Panc1 (cell line): Measurements from ENCODE around the gene FRY. TPM values are rescaled to one million over a fixed set of nuclear protein-coding genes. Genes with fewer than 3 reads are reported as not detected.

Experiments used
- ATAC-seq: fragments of 200-7000 bp; cut with Tn5 transposase; 2 replicates; pipeline ENCODE4 v1.9.1; 2020; ENCODE audit warnings: mild to moderate bottlenecking, moderate library complexity
- BruUV-seq: library from RNA; stranded (reverse); fragments of 400-500 nt; replicated peaks from 2 replicates; lab custom pipeline; 2021; lab: Mats Ljungman, UMichigan
- CTCF ChIA-PET: fragments of 300-600 bp; sonication (Branson Sonifier 250); formaldehyde crosslinking; loops from one replicate; lab custom pipeline; 2022; ENCODE audit warnings: antibody characterized with exemption; lab: Charles Lee
- POLR2A ChIA-PET: fragments of 300-600 bp; sonication (Branson Sonifier 250); formaldehyde crosslinking; loops from one replicate; lab custom pipeline; 2022; ENCODE audit warnings: antibody characterized with exemption; lab: Charles Lee
- DNase-seq: peaks from one replicate; pipeline ENCODE4 v3.0.0-alpha.2; 2010; ENCODE audit warnings: low read depth, low spot score
- H3K27ac ChIP-seq: 2 replicates; pipeline ENCODE4 v1.5.1; 2011; ENCODE audit warnings: mild to moderate bottlenecking, low read length, inconsistent platforms
- H3K27me3 ChIP-seq: fragments of 200-500 bp; sonication (Bioruptor generic); 2 replicates; pipeline ENCODE4 v1.6.0; 2014; ENCODE audit warnings: low read length, inconsistent platforms; ENCODE audit not compliant: control insufficient read depth, insufficient read depth
- H3K36me3 ChIP-seq: fragments of 200-500 bp; sonication (Bioruptor generic); 2 replicates; pipeline ENCODE4 v1.5.1; 2014; ENCODE audit warnings: inconsistent platforms, mild to moderate bottlenecking, low read length, moderate library complexity; ENCODE audit not compliant: control insufficient read depth, insufficient read depth
- H3K4me1 ChIP-seq: 2 replicates; pipeline ENCODE4 v1.5.1; 2011; ENCODE audit warnings: inconsistent platforms, mild to moderate bottlenecking, low read length, moderate library complexity; ENCODE audit not compliant: control insufficient read depth, insufficient read depth
- H3K4me3 ChIP-seq, 2 experiments: 2 replicates each; pipeline ENCODE4 v1.5.1; 2011 to 2012; ENCODE audit warnings: low read depth in 2 of 2, low read length in 2 of 2, mild to moderate bottlenecking in 2 of 2, inconsistent platforms in 1 of 2, moderate library complexity in 1 of 2
- H3K9me3 ChIP-seq: fragments of 200-500 bp; sonication (Bioruptor generic); 2 replicates; pipeline ENCODE4 v1.5.1; 2014; ENCODE audit warnings: low read depth, mild to moderate bottlenecking, inconsistent platforms, low read length, moderate library complexity; ENCODE audit not compliant: control insufficient read depth, insufficient read depth
- POLR2AphosphoS5 ChIP-seq: IDR thresholded peaks from 2 replicates; pipeline ENCODE4 v1.6.1; 2012; ENCODE audit warnings: mild to moderate bottlenecking, low read depth, low read length, moderate library complexity
- SIN3A ChIP-seq: IDR thresholded peaks from 2 replicates; pipeline ENCODE4 v1.6.1; 2012; ENCODE audit warnings: low read depth, mild to moderate bottlenecking, low read length, moderate library complexity, borderline replicate concordance; ENCODE audit not compliant: insufficient read depth
- TCF7L2 ChIP-seq: IDR thresholded peaks from 2 replicates; pipeline ENCODE4 v1.6.1; 2011; ENCODE audit warnings: mild to moderate bottlenecking, low read depth, low read length, inconsistent platforms
- in situ Hi-C: cut with HindIII; loops from 2 replicates; pipeline ENCODE4 v1.10.0; 2016; ENCODE audit warnings: low sequenced_read_pairs, low pct_unique_long_range_greater_than_20kb
- intact Hi-C: fragments of 100-400 bp; cut with micrococcal nuclease; formaldehyde crosslinking; loops from one replicate; pipeline ENCODE4 v1.10.0; 2022; ENCODE audit not compliant: unreplicated experiment
- total RNA-seq: library from RNA; stranded (reverse); gene quantifications from one replicate; pipeline ENCODE4 v1.2.1, GENCODE V29; 2021; ENCODE audit not compliant: unreplicated experiment
- TF ChIP-seq, protein P1 (sequence below), 2 experiments: IDR thresholded peaks; 2 replicates each; pipeline ENCODE4 v1.6.1; 2011 to 2012; ENCODE audit warnings: low read depth in 2 of 2, control low read depth in 1 of 2, low read length in 1 of 2, mild to moderate bottlenecking in 1 of 2, moderate library complexity in 1 of 2; ENCODE audit not compliant: insufficient read depth in 1 of 2
- TF ChIP-seq, protein P2 (sequence below): fragments of 450-650 bp; IDR thresholded peaks from 2 replicates; pipeline ENCODE4 v1.5.1; 2017; ENCODE audit warnings: mild to moderate bottlenecking

FRY gene
- total RNA-seq, 1 experiment from 2014 or later = 0.18 TPM

DNA sequence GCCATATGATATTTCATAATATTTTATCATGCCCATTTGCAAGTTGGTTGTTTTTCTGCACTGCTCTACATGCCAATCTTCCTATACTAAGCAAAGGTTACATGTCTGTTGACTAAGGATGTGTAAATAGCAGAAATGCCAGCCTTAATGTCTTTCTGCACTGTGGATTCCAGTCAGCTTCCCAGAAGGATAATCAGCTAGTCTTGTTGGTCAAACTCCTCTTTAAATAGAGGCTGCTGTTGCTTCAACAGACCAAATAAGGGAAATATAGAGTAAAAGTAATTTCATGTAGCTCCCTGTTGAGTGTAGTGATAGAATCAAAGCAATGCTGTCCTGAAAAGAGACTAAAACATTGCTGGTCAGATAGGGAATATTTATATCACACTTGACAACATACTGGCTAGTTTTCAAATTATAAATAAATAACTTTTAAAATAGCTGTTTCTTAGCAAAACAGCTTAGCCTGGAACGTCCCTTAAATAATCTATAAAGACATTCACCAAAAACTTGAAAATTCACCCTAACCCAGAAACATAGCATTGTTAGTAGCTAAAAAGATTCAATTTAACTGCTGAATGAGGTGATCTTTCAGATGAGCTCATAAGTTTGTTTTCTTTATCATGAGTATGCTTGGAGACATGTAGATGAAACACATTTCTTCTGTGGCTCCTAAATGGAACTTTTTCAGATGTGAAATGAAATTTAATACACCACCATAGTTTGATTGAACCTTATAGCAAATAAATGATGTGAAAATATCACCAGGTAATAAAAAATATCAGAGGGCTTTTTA, 56.6 kb downstream of the FRY start:
- Histone ChIP-seq H3K4me3 (no peak overlapping the region), H3K9me3 (no peaks in the 10 kb centered on the region), H3K27ac (no peak overlapping the region), H3K4me1 (no peaks in the 10 kb centered on the region), H3K36me3 (no peaks in the 10 kb centered on the region), H3K27me3 (no peaks in the 10 kb centered on the region)
- no peak for TF ChIP-seq TCF7L2
- TF ChIP-seq, protein P1, sequence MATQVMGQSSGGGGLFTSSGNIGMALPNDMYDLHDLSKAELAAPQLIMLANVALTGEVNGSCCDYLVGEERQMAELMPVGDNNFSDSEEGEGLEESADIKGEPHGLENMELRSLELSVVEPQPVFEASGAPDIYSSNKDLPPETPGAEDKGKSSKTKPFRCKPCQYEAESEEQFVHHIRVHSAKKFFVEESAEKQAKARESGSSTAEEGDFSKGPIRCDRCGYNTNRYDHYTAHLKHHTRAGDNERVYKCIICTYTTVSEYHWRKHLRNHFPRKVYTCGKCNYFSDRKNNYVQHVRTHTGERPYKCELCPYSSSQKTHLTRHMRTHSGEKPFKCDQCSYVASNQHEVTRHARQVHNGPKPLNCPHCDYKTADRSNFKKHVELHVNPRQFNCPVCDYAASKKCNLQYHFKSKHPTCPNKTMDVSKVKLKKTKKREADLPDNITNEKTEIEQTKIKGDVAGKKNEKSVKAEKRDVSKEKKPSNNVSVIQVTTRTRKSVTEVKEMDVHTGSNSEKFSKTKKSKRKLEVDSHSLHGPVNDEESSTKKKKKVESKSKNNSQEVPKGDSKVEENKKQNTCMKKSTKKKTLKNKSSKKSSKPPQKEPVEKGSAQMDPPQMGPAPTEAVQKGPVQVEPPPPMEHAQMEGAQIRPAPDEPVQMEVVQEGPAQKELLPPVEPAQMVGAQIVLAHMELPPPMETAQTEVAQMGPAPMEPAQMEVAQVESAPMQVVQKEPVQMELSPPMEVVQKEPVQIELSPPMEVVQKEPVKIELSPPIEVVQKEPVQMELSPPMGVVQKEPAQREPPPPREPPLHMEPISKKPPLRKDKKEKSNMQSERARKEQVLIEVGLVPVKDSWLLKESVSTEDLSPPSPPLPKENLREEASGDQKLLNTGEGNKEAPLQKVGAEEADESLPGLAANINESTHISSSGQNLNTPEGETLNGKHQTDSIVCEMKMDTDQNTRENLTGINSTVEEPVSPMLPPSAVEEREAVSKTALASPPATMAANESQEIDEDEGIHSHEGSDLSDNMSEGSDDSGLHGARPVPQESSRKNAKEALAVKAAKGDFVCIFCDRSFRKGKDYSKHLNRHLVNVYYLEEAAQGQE (IDR thresholded peaks at IDR 0.05; ENCODE audit: insufficient read depth in 1 of 2, low read depth in 2 of 2, low read length in 1 of 2) = no peak
- no peak for TF ChIP-seq POLR2AphosphoS5
- TF ChIP-seq, protein P2, sequence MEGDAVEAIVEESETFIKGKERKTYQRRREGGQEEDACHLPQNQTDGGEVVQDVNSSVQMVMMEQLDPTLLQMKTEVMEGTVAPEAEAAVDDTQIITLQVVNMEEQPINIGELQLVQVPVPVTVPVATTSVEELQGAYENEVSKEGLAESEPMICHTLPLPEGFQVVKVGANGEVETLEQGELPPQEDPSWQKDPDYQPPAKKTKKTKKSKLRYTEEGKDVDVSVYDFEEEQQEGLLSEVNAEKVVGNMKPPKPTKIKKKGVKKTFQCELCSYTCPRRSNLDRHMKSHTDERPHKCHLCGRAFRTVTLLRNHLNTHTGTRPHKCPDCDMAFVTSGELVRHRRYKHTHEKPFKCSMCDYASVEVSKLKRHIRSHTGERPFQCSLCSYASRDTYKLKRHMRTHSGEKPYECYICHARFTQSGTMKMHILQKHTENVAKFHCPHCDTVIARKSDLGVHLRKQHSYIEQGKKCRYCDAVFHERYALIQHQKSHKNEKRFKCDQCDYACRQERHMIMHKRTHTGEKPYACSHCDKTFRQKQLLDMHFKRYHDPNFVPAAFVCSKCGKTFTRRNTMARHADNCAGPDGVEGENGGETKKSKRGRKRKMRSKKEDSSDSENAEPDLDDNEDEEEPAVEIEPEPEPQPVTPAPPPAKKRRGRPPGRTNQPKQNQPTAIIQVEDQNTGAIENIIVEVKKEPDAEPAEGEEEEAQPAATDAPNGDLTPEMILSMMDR = no peak
- TF ChIP-seq SIN3A = no peak
- intact Hi-C loops = no loop called here
- no peak for DNase-seq
- ChIA-PET CTCF (no interaction called here), POLR2A (no interaction called here)
- no TSS peak for BruUV-seq
- ATAC-seq = no peak
- in situ Hi-C loops = no loop called here

DNA sequence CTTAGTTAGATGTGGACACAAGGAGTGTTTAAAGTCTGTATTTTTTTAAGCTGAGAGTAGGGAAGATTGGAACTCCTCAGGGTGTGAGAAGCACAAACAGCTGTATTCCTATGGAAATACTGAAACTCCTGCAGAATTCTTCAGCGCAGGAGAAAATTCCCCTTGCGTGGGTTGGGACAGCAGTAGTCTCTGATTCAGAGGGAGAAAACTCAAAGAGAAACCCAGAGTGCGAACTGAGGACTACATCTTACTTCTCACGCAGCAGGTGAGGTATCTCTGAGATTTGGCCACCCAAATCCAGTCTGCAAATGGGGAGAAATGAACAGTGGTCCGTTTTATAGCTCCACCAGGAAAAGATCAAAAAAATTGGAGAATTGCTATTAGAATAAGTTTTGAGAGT, 60.9 kb downstream of the FRY start:
- no peak for DNase-seq
- no peaks in the 10 kb centered on the region for H3K27me3 ChIP-seq
- intact Hi-C loops (no loop called here), in situ Hi-C loops (no loop called here)
- H3K4me1 ChIP-seq = no peaks in the 10 kb centered on the region
- TF ChIP-seq, protein P1 (IDR thresholded peaks at IDR 0.05; ENCODE audit: insufficient read depth in 1 of 2, low read depth in 2 of 2, low read length in 1 of 2) = no peak
- no peak for TF ChIP-seq TCF7L2
- TF ChIP-seq, protein P2 = no peak
- no peak for TF ChIP-seq SIN3A
- no peak for TF ChIP-seq POLR2AphosphoS5
- no peak overlapping the region for H3K4me3 ChIP-seq
- H3K9me3 ChIP-seq = no peaks in the 10 kb centered on the region
- CTCF ChIA-PET = no interaction called here
- no peak for ATAC-seq
- no TSS peak for BruUV-seq
- H3K27ac ChIP-seq = no peak overlapping the region
- no peaks in the 10 kb centered on the region for H3K36me3 ChIP-seq
- POLR2A ChIA-PET = no interaction called here
